Epithelial cell of esophagus (primary cell): ENCODE results near the gene EPS15.

Experiments used
- DNase-seq: peaks from one replicate; pipeline ENCODE4 v3.0.0; 2010; ENCODE audit warnings: low read depth
- H3K4me3 ChIP-seq: 2 replicates; pipeline ENCODE4 v1.5.1; 2011; ENCODE audit warnings: mild to moderate bottlenecking, low read length, control low read depth
- CTCF ChIP-seq: IDR thresholded peaks from 2 replicates; pipeline ENCODE4 v1.5.1; 2011; ENCODE audit warnings: low read depth, mild to moderate bottlenecking, low read length, control low read depth, inconsistent platforms; ENCODE audit not compliant: insufficient read depth; ENCODE audit errors: missing control alignments

Gene EPS15

GRCh38 chr1:51519048-51519864 lies at the start of gene EPS15:
EPS15 (minus strand) TSS chr1:51519266; CDS start chr1:51519231, 35 bp downstream.
- TF ChIP-seq CTCF: no peak
- peak within 1 kb of the TSS; percentile 87 for H3K4me3 ChIP-seq
- peak; percentile 92 for DNase-seq

- DNase-seq: no peak
- H3K4me3 ChIP-seq: no peak overlapping the region
- no peak for TF ChIP-seq CTCF
Observed at GRCh38 chr1:51568231-51568935, 49.3 kb upstream of the EPS15 start.

GRCh38 chr1:51567653-51568052 lies 48.6 kb upstream of the EPS15 start:
- no peak overlapping the region for H3K4me3 ChIP-seq
- DNase-seq: peak; percentile 51
- TF ChIP-seq CTCF: no peak

- DNase-seq: no peak
- H3K4me3 ChIP-seq: no peak overlapping the region
- TF ChIP-seq CTCF: no peak
Observed at GRCh38 chr1:51566260-51566659, 47.2 kb upstream of the EPS15 start.

GRCh38 chr1:51565009-51565408 lies 45.9 kb upstream of the EPS15 start:
- no peak for DNase-seq
- no peak overlapping the region for H3K4me3 ChIP-seq
- no peak for TF ChIP-seq CTCF

GRCh38 chr1:51564124-51564523 lies 45.1 kb upstream of the EPS15 start:
- peak; percentile 69 for DNase-seq
- H3K4me3 ChIP-seq: no peak overlapping the region
- no peak for TF ChIP-seq CTCF
